ENCODE results near the gene CALN1.

- TF ChIP-seq POLR2A (IDR thresholded peaks at IDR 0.05) = no peak
- TF ChIP-seq, protein P1, sequence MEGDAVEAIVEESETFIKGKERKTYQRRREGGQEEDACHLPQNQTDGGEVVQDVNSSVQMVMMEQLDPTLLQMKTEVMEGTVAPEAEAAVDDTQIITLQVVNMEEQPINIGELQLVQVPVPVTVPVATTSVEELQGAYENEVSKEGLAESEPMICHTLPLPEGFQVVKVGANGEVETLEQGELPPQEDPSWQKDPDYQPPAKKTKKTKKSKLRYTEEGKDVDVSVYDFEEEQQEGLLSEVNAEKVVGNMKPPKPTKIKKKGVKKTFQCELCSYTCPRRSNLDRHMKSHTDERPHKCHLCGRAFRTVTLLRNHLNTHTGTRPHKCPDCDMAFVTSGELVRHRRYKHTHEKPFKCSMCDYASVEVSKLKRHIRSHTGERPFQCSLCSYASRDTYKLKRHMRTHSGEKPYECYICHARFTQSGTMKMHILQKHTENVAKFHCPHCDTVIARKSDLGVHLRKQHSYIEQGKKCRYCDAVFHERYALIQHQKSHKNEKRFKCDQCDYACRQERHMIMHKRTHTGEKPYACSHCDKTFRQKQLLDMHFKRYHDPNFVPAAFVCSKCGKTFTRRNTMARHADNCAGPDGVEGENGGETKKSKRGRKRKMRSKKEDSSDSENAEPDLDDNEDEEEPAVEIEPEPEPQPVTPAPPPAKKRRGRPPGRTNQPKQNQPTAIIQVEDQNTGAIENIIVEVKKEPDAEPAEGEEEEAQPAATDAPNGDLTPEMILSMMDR (IDR thresholded peaks at IDR 0.05) = no peak
These were observed 376.9 kb downstream of the CALN1 start for GRCh38 chr7:72035266-72035665.

All from heart left ventricle (tissue), 13 donors.